Loucy (cell line): ENCODE measurements around the gene JADE2.

Experiments used
- H2AFZ ChIP-seq: fragments of 200-600 bp; sonication (generic); 2 replicates; pipeline ENCODE4 v1.6.0; 2016; ENCODE audit warnings: antibody characterized with exemption, mild to moderate bottlenecking, low read length, moderate library complexity
- H3F3A ChIP-seq: fragments of 200-600 bp; 2 replicates; pipeline ENCODE4 v1.6.0; 2016; ENCODE audit warnings: antibody characterized with exemption, low read depth, mild to moderate bottlenecking
- H3K27me3 ChIP-seq: fragments of 200-600 bp; sonication (generic); 2 replicates; pipeline ENCODE4 v1.6.1; 2014; ENCODE audit warnings: low read length, mild to moderate bottlenecking; ENCODE audit not compliant: insufficient read depth, poor library complexity, severe bottlenecking
- H3K36me3 ChIP-seq: fragments of 200-600 bp; sonication (generic); 2 replicates; pipeline ENCODE4 v1.6.1; 2016; ENCODE audit warnings: low read length; ENCODE audit not compliant: insufficient read depth
- H3K4me1 ChIP-seq: fragments of 200-600 bp; sonication (generic); 2 replicates; pipeline ENCODE4 v1.5.1; 2014; ENCODE audit warnings: low read length, mild to moderate bottlenecking; ENCODE audit not compliant: insufficient read depth, poor library complexity, severe bottlenecking
- H3K4me2 ChIP-seq: fragments of 200-600 bp; sonication (generic); 2 replicates; pipeline ENCODE4 v1.6.0; 2014; ENCODE audit warnings: antibody characterized with exemption, low read length, low read depth, mild to moderate bottlenecking; ENCODE audit not compliant: poor library complexity, severe bottlenecking
- H3K4me3 ChIP-seq: fragments of 200-600 bp; sonication (generic); 2 replicates; pipeline ENCODE4 v1.5.1; 2014; ENCODE audit warnings: low read length, mild to moderate bottlenecking, mixed read lengths; ENCODE audit not compliant: poor library complexity, severe bottlenecking
- H3K79me2 ChIP-seq: fragments of 200-600 bp; sonication (generic); 2 replicates; pipeline ENCODE4 v1.6.1; 2014; ENCODE audit warnings: low read length; ENCODE audit not compliant: insufficient read depth
- H3K9ac ChIP-seq: fragments of 200-600 bp; sonication (generic); 2 replicates; pipeline ENCODE4 v1.6.0; 2014; ENCODE audit warnings: mild to moderate bottlenecking, low read depth, low read length, moderate library complexity; ENCODE audit not compliant: poor library complexity, severe bottlenecking
- H3K9me2 ChIP-seq: fragments of 200-600 bp; sonication (generic); replicated peaks from 2 replicates; pipeline ENCODE4 v1.6.1; 2016; ENCODE audit warnings: low read depth, low read length, mixed read lengths
- H3K9me3 ChIP-seq: fragments of 200-600 bp; sonication (generic); 2 replicates; pipeline ENCODE4 v1.6.1; 2014; ENCODE audit warnings: mild to moderate bottlenecking, antibody characterized with exemption, low read length, low read depth; ENCODE audit not compliant: insufficient read depth
- H4K20me1 ChIP-seq: fragments of 200-600 bp; sonication (generic); 2 replicates; pipeline ENCODE4 v1.6.0; 2014; ENCODE audit warnings: antibody characterized with exemption, low read length, mild to moderate bottlenecking; ENCODE audit not compliant: insufficient read depth, poor library complexity, severe bottlenecking
- CTCF ChIP-seq: fragments of 200-600 bp; sonication (generic); conservative IDR thresholded peaks from 2 replicates; pipeline ENCODE4 v1.5.1; 2014; ENCODE audit warnings: mild to moderate bottlenecking, antibody characterized with exemption, low read length
- EZH2phosphoT487 ChIP-seq: fragments of 200-600 bp; IDR thresholded peaks from 2 replicates; pipeline ENCODE4 v1.6.1; 2018; ENCODE audit warnings: antibody characterized with exemption, mild to moderate bottlenecking, moderate library complexity, borderline replicate concordance

The JADE2 gene

GRCh38 chr5:134547999-134548658, 22.7 kb downstream of the JADE2 start:
- Histone ChIP-seq H4K20me1 (peaks cover 3% of the 10 kb centered on the region), H3K9me3 (no peaks in the 10 kb centered on the region), H2AFZ (no peak overlapping the region), H3K4me2 (peak overlapping the region; percentile 85), H3K79me2 (peaks cover 59% of the 10 kb centered on the region), H3F3A (peaks cover 17% of the 10 kb centered on the region), H3K27me3 (no peaks in the 10 kb centered on the region), H3K9me2 (no peaks in the 10 kb centered on the region), H3K4me1 (peaks cover 35% of the 10 kb centered on the region), H3K36me3 (peaks cover 7% of the 10 kb centered on the region; the same call in 1 of the 2 replicates), H3K4me3 (no peak overlapping the region), H3K9ac (no peak overlapping the region)
- TF ChIP-seq EZH2phosphoT487 (no peak), CTCF (no peak)

GRCh38 chr5:134549714-134550113, 24.2 kb downstream of the JADE2 start:
- H4K20me1 ChIP-seq = peaks cover 3% of the 10 kb centered on the region
- no peak overlapping the region for H3K4me3 ChIP-seq
- peaks cover 9% of the 10 kb centered on the region for H3F3A ChIP-seq
- peak overlapping the region; percentile 31 for H3K4me2 ChIP-seq
- no peak overlapping the region for H2AFZ ChIP-seq
- no peaks in the 10 kb centered on the region for H3K9me2 ChIP-seq
- H3K27me3 ChIP-seq = no peaks in the 10 kb centered on the region
- peaks cover 15% of the 10 kb centered on the region; the same call in 1 of the 2 replicates for H3K36me3 ChIP-seq
- no peak overlapping the region for H3K9ac ChIP-seq
- no peaks in the 10 kb centered on the region for H3K9me3 ChIP-seq
- peaks cover 23% of the 10 kb centered on the region for H3K4me1 ChIP-seq
- peaks cover 59% of the 10 kb centered on the region for H3K79me2 ChIP-seq
- TF ChIP-seq CTCF (no peak), EZH2phosphoT487 (no peak)

GRCh38 chr5:134550271-134551214, 25.1 kb downstream of the JADE2 start:
- peak overlapping the region; percentile 31 for H3K4me2 ChIP-seq
- 0 out of 2 replicates have a peak, but pooled peaks cover 3% of the 10 kb centered on the region for H3F3A ChIP-seq
- H3K36me3 ChIP-seq = peaks cover 15% of the 10 kb centered on the region; the same call in 1 of the 2 replicates

More at GRCh38 chr5:134550271-134551214, 25.1 kb downstream of the JADE2 start:
- H3K4me1 ChIP-seq = peaks cover 25% of the 10 kb centered on the region
- H3K4me3 ChIP-seq = peak overlapping the region; percentile 1
- H4K20me1 ChIP-seq = peaks cover 2% of the 10 kb centered on the region
- H3K27me3 ChIP-seq = no peaks in the 10 kb centered on the region
- H3K79me2 ChIP-seq = peaks cover 63% of the 10 kb centered on the region
- no peak overlapping the region for H3K9ac ChIP-seq
- H3K9me3 ChIP-seq = no peaks in the 10 kb centered on the region
- no peaks in the 10 kb centered on the region for H3K9me2 ChIP-seq
- TF ChIP-seq EZH2phosphoT487 (no peak), CTCF (no peak)
- H2AFZ ChIP-seq = no peak overlapping the region
